A673 (cell line): Measurements from ENCODE around the gene DIS3L2. TPM values are rescaled to one million over a fixed set of nuclear protein-coding genes. Genes with fewer than 3 reads are reported as not detected.

ENCODE experiments used
- BruUV-seq: library from RNA; stranded (reverse); fragments of 400-500 nt; replicated peaks from 2 replicates; lab custom pipeline; 2021; lab: Mats Ljungman, UMichigan
- CTCF ChIA-PET: fragments of 300-600 bp; sonication (Branson Sonifier 250); formaldehyde crosslinking; loops from one replicate; lab custom pipeline; 2022; ENCODE audit warnings: antibody characterized with exemption; lab: Charles Lee
- POLR2A ChIA-PET: fragments of 300-600 bp; sonication (Branson Sonifier 250); formaldehyde crosslinking; loops from one replicate; lab custom pipeline; 2022; ENCODE audit warnings: antibody characterized with exemption; ENCODE audit not compliant: low non-redundant PET; lab: Charles Lee
- DNase-seq: peaks from one replicate; pipeline ENCODE4 v3.0.0-alpha.2; 2015; ENCODE audit warnings: low spot score
- H3K27ac ChIP-seq: fragments of 200-600 bp; sonication (generic); 2 replicates; pipeline ENCODE4 v1.5.1; 2016; ENCODE audit warnings: mixed run types, low read depth, mild to moderate bottlenecking, mixed read lengths, antibody characterized with exemption, low read length; ENCODE audit not compliant: poor library complexity, severe bottlenecking
- H3K27me3 ChIP-seq: fragments of 200-600 bp; sonication (generic); replicated peaks from 2 replicates; pipeline ENCODE4 v1.6.1; 2017; ENCODE audit warnings: mixed run types, low read depth, mild to moderate bottlenecking, mixed read lengths, antibody characterized with exemption, low read length; ENCODE audit not compliant: insufficient read depth, poor library complexity
- H3K36me3 ChIP-seq: fragments of 200-600 bp; sonication (generic); 2 replicates; pipeline ENCODE4 v1.6.1; 2016; ENCODE audit warnings: mixed run types, mild to moderate bottlenecking, mixed read lengths, antibody characterized with exemption, low read length; ENCODE audit not compliant: insufficient read depth, poor library complexity, severe bottlenecking
- H3K4me1 ChIP-seq: fragments of 200-600 bp; sonication (generic); 2 replicates; pipeline ENCODE4 v1.6.1; 2017; ENCODE audit warnings: mixed run types, mild to moderate bottlenecking, mixed read lengths, antibody characterized with exemption, low read length; ENCODE audit not compliant: insufficient read depth, poor library complexity, severe bottlenecking
- H3K4me3 ChIP-seq: fragments of 200-600 bp; sonication (generic); 2 replicates; pipeline ENCODE4 v1.5.1; 2016; ENCODE audit warnings: low read depth, mixed run types, mild to moderate bottlenecking, mixed read lengths, low read length; ENCODE audit not compliant: poor library complexity, severe bottlenecking
- H3K9me3 ChIP-seq: fragments of 200-600 bp; sonication (generic); 2 replicates; pipeline ENCODE4 v1.6.1; 2016; ENCODE audit warnings: mixed run types, low read depth, mild to moderate bottlenecking, mixed read lengths, antibody characterized with exemption, low read length; ENCODE audit not compliant: poor library complexity, severe bottlenecking
- CTCF ChIP-seq: fragments of 300-800, 200-600 bp; sonication (generic); conservative IDR thresholded peaks from 2 replicates; pipeline ENCODE4 v1.5.1; 2017; ENCODE audit warnings: low read depth, mild to moderate bottlenecking, antibody characterized with exemption, low read length, moderate library complexity, mixed read lengths
- EZH2 ChIP-seq: fragments of 200-600 bp; sonication (generic); IDR thresholded peaks from 2 replicates; pipeline ENCODE4 v1.6.1; 2017; ENCODE audit warnings: borderline replicate concordance, low read depth, mild to moderate bottlenecking, mixed read lengths, antibody characterized with exemption, low read length; ENCODE audit not compliant: poor library complexity, severe bottlenecking
- intact Hi-C: fragments of 100-400 bp; cut with micrococcal nuclease; formaldehyde crosslinking; loops from one replicate; pipeline ENCODE4 v1.10.0; 2022; ENCODE audit not compliant: unreplicated experiment
- total RNA-seq: library from RNA; stranded (reverse); gene quantifications from 2 replicates; pipeline ENCODE4 v1.2.3, GENCODE V29; 2021

The DIS3L2 gene
- total RNA-seq, 1 experiment from 2014 or later, result 38.7 TPM

- Histone ChIP-seq H3K27me3 (no peaks in the 10 kb centered on the region), H3K4me3 (no peak overlapping the region), H3K36me3 (no peaks in the 10 kb centered on the region), H3K4me1 (no peaks in the 10 kb centered on the region), H3K9me3 (no peaks in the 10 kb centered on the region), H3K27ac (no peak overlapping the region)
- ChIA-PET POLR2A (no interaction called here), CTCF (no interaction called here)
- BruUV-seq, result no TSS peak
- TF ChIP-seq EZH2 (no peak), CTCF (no peak)
- DNase-seq, result no peak
- intact Hi-C loops, result no loop called here
Measured at GRCh38 chr2:231936491-231936890, 25.0 kb upstream of the DIS3L2 start.

GRCh38 chr2:231937057-231937456, 24.5 kb upstream of the DIS3L2 start:
- Histone ChIP-seq H3K4me1 (no peaks in the 10 kb centered on the region), H3K27me3 (no peaks in the 10 kb centered on the region), H3K36me3 (no peaks in the 10 kb centered on the region), H3K4me3 (no peak overlapping the region), H3K27ac (no peak overlapping the region), H3K9me3 (no peaks in the 10 kb centered on the region)
- CTCF ChIA-PET, result no interaction called here
- DNase-seq, result no peak
- intact Hi-C loops, result no loop called here
- no TSS peak for BruUV-seq
- POLR2A ChIA-PET, result no interaction called here
- TF ChIP-seq CTCF, result no peak

DNA sequence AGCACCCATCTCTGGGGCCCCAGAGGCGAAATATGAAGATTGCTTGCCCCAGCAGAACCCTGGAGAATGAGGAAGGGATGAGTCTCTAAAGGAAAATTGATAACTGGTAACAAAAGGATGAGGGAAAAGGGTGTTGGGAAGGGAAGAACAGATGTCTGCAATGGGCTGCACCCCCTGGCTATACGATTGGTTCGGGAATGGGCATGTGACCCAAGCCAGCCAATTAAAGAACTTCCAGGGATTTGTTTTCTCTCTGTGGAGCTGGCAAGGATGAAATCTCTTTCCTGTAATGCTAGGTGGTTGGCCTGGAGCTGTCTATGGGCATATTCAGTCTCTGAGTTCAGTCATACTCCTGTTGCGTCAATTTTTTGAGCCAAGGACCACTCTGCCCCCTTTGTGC, 22.5 kb upstream of the DIS3L2 start:
- Histone ChIP-seq H3K27ac (no peak overlapping the region), H3K27me3 (no peaks in the 10 kb centered on the region), H3K4me1 (no peaks in the 10 kb centered on the region), H3K36me3 (no peaks in the 10 kb centered on the region), H3K9me3 (no peaks in the 10 kb centered on the region), H3K4me3 (no peak overlapping the region)
- no TSS peak for BruUV-seq
- POLR2A ChIA-PET, result no interaction called here
- DNase-seq, result no peak
- CTCF ChIA-PET, result no interaction called here
- intact Hi-C loops, result no loop called here
- TF ChIP-seq CTCF, result no peak
- no peak for TF ChIP-seq EZH2
